Measurements from ENCODE around the gene LYPD5.

DNA sequence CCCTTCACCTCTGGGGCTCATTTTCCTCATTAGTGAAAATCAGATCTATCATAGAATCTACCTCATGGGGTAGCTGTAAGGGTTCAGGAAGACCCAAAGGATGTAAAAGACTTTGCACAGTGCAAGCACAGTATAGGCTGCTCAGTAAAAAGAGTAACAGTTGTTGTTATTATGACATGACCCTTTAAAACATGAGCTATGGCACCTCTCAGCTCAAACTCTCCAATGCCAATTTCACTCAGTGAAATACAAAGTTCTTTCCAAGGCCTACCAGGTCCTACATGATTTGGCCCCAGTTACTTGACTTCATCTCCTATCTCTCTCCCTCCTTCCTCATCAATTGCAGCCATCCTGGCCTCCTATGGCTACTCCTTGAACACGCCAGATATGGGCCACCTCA is 52.3 kb downstream of the LYPD5 start:
- TF ChIP-seq POLR2AphosphoS5 (IDR thresholded peaks at IDR 0.05; ENCODE audit: borderline replicate concordance, low read depth, low read length), result no peak
- TF ChIP-seq FOXP2 (optimal IDR thresholded peaks at IDR 0.05; ENCODE audit: control extremely low read depth, extremely low read length, insufficient read depth), result no peak
- no peak for TF ChIP-seq EZH2 (IDR thresholded peaks at IDR 0.05)

All from SK-N-MC (cell line).